ENCODE data around the gene PINK1.

PINK1 gene

DNA sequence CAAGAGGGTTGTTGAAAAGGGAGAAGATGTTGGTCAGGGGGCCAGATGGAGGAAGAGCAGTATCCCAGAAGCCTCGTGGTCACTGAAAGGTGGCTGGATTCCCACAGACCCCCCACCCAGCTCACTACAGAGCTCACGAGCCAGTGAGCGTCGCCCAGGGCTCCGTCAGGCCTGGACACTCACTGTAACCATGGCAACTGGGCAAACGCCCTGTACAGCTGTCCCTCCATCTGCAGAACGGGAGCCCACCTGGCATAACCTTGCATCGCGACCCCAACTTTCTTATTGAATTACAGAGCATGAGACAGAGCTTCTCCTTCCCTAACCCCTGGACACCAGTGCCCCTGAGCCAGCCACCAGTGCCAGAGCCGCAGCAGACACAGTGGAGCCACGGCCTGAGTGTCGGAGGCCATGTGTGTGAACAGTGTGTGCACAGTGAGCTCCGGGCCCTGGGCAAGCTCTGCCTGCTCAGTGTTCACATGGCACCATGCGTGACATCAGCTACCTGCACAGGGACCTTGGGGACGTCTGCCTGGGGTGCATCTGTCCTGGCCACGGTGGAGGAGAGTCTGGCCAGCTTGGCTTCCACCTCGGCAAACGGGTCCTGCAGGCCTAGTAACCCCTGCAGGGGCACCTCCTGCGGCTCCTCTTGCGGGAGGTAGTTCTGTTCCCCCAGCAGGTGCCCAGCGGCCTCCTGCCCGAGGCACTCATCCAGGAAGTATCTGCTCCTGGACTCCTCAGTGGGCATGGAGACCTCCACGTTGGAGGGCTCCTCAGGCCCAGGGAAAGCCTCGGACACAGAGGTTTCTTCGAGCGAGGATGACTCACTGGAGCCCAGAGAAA, 53.8 kb downstream of the PINK1 start:
- no peak overlapping the region for H3K4me3 ChIP-seq (ENCODE audit: low read depth, low read length, poor library complexity, severe bottlenecking)
- no peaks in the 10 kb centered on the region for H3K36me3 ChIP-seq (ENCODE audit: insufficient read depth, low read length)
- H3K4me2 ChIP-seq (ENCODE audit: low read length) = no peak overlapping the region
- H3K9me3 ChIP-seq (ENCODE audit: low read length) = no peaks in the 10 kb centered on the region
- H3K27me3 ChIP-seq (ENCODE audit: insufficient read depth, low read length) = no peaks in the 10 kb centered on the region; the same call in 1 of the 2 replicates
- no peak overlapping the region for H2AFZ ChIP-seq (ENCODE audit: low read length)
- no peaks in the 10 kb centered on the region for H4K20me1 ChIP-seq (ENCODE audit: insufficient read depth, low read length)
- H3K9me2 ChIP-seq (ENCODE audit: low read depth, low read length) = no peaks in the 10 kb centered on the region
- H3K79me2 ChIP-seq (ENCODE audit: insufficient read depth, low read length) = no peaks in the 10 kb centered on the region
- no peak overlapping the region for H3K9ac ChIP-seq (ENCODE audit: low read length)
- H3F3A ChIP-seq (ENCODE audit: insufficient read depth, low read length) = no peaks in the 10 kb centered on the region
- TF ChIP-seq EZH2 (IDR thresholded peaks at IDR 0.05; ENCODE audit: borderline replicate concordance, low read length) = no peak
- TF ChIP-seq, protein P1, sequence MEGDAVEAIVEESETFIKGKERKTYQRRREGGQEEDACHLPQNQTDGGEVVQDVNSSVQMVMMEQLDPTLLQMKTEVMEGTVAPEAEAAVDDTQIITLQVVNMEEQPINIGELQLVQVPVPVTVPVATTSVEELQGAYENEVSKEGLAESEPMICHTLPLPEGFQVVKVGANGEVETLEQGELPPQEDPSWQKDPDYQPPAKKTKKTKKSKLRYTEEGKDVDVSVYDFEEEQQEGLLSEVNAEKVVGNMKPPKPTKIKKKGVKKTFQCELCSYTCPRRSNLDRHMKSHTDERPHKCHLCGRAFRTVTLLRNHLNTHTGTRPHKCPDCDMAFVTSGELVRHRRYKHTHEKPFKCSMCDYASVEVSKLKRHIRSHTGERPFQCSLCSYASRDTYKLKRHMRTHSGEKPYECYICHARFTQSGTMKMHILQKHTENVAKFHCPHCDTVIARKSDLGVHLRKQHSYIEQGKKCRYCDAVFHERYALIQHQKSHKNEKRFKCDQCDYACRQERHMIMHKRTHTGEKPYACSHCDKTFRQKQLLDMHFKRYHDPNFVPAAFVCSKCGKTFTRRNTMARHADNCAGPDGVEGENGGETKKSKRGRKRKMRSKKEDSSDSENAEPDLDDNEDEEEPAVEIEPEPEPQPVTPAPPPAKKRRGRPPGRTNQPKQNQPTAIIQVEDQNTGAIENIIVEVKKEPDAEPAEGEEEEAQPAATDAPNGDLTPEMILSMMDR (IDR thresholded peaks at IDR 0.05; ENCODE audit: low read length) = no peak
- H3K4me1 ChIP-seq (ENCODE audit: insufficient read depth, low read length, severe bottlenecking) = no peaks in the 10 kb centered on the region
- H3K27ac ChIP-seq (ENCODE audit: low read depth, low read length, poor library complexity, severe bottlenecking) = no peak overlapping the region

DNA sequence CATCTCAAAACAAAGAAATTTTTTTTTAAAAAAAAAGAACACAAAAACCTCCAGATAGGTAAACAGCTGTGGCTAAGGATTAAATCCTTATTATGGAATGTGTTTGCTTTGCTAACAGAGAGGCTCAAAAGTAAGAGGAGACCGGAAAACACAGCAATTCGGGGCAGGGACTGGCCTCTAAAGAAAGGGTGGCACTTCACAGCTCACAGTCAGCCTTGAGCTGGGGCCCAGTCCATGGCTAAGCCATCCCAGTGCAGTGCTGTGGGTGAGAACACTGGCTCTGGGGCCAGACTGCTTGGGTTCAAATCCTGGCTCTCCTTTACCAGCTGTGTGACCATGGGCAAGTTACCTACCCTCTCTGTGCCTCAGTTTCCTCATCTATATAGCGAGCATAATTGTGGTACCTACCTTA, 56.4 kb downstream of the PINK1 start:
- no peaks in the 10 kb centered on the region for H3K79me2 ChIP-seq (ENCODE audit: insufficient read depth, low read length)
- H2AFZ ChIP-seq (ENCODE audit: low read length) = no peak overlapping the region
- no peak overlapping the region for H3K4me2 ChIP-seq (ENCODE audit: low read length)
- no peaks in the 10 kb centered on the region for H4K20me1 ChIP-seq (ENCODE audit: insufficient read depth, low read length)
- no peak overlapping the region for H3K9ac ChIP-seq (ENCODE audit: low read length)
- no peaks in the 10 kb centered on the region for H3K36me3 ChIP-seq (ENCODE audit: insufficient read depth, low read length)
- no peaks in the 10 kb centered on the region for H3K4me1 ChIP-seq (ENCODE audit: insufficient read depth, low read length, severe bottlenecking)
- TF ChIP-seq EZH2 (IDR thresholded peaks at IDR 0.05; ENCODE audit: borderline replicate concordance, low read length) = no peak
- TF ChIP-seq, protein P1 (IDR thresholded peaks at IDR 0.05; ENCODE audit: low read length) = no peak
- no peaks in the 10 kb centered on the region for H3K9me3 ChIP-seq (ENCODE audit: low read length)
- no peaks in the 10 kb centered on the region for H3K9me2 ChIP-seq (ENCODE audit: low read depth, low read length)
- H3K27ac ChIP-seq (ENCODE audit: low read depth, low read length, poor library complexity, severe bottlenecking) = no peak overlapping the region
- H3F3A ChIP-seq (ENCODE audit: insufficient read depth, low read length) = no peaks in the 10 kb centered on the region
- no peaks in the 10 kb centered on the region; the same call in 1 of the 2 replicates for H3K27me3 ChIP-seq (ENCODE audit: insufficient read depth, low read length)
- H3K4me3 ChIP-seq (ENCODE audit: low read depth, low read length, poor library complexity, severe bottlenecking) = no peak overlapping the region

DNA sequence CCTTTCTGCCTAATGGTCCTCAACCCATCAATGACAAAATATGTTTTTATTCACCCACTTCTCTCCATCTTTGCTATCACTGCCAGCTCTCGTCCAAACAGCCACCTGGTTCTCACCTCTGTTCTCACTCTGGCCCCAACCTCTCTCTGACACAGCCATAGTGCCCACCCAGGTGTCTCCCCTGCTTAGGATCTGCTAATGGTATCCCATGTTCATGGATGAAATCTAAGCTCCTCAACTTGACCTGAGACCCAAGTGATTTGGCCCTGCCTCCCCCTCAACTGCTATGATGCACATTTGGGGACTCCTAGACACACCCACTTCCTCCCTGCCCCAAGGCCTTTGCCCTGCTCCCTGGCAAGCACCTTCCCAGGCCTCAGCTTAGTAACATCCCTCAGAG, 58.6 kb downstream of the PINK1 start:
- H3K36me3 ChIP-seq (ENCODE audit: insufficient read depth, low read length) = no peaks in the 10 kb centered on the region
- no peak overlapping the region for H2AFZ ChIP-seq (ENCODE audit: low read length)
- H3K4me2 ChIP-seq (ENCODE audit: low read length) = no peak overlapping the region
- H3F3A ChIP-seq (ENCODE audit: insufficient read depth, low read length) = no peaks in the 10 kb centered on the region
- no peaks in the 10 kb centered on the region for H3K9me3 ChIP-seq (ENCODE audit: low read length)
- no peaks in the 10 kb centered on the region for H3K79me2 ChIP-seq (ENCODE audit: insufficient read depth, low read length)
- TF ChIP-seq, protein P1 (IDR thresholded peaks at IDR 0.05; ENCODE audit: low read length) = no peak
- no peak for TF ChIP-seq EZH2 (IDR thresholded peaks at IDR 0.05; ENCODE audit: borderline replicate concordance, low read length)
- H3K27ac ChIP-seq (ENCODE audit: low read depth, low read length, poor library complexity, severe bottlenecking) = no peak overlapping the region
- H3K9me2 ChIP-seq (ENCODE audit: low read depth, low read length) = no peaks in the 10 kb centered on the region
- peaks cover 3% of the 10 kb centered on the region for H3K4me1 ChIP-seq (ENCODE audit: insufficient read depth, low read length, severe bottlenecking)
- no peaks in the 10 kb centered on the region; the same call in 1 of the 2 replicates for H3K27me3 ChIP-seq (ENCODE audit: insufficient read depth, low read length)
- no peak overlapping the region for H3K9ac ChIP-seq (ENCODE audit: low read length)
- no peak overlapping the region for H3K4me3 ChIP-seq (ENCODE audit: low read depth, low read length, poor library complexity, severe bottlenecking)
- no peaks in the 10 kb centered on the region for H4K20me1 ChIP-seq (ENCODE audit: insufficient read depth, low read length)

Measured in OCI-LY1 (cell line).